SU-DHL-6 (cell line): ENCODE measurements around the gene PALS2.

Source experiments
- H2AFZ ChIP-seq: fragments of 200-600 bp; sonication (generic); 2 replicates; pipeline ENCODE4 v1.6.1; 2014; ENCODE audit warnings: low read depth, mild to moderate bottlenecking, moderate library complexity, mixed read lengths, antibody characterized with exemption, low read length; ENCODE audit not compliant: severe bottlenecking
- H3F3A ChIP-seq: fragments of 200-600 bp; shearing (Covaris generic); 2 replicates; pipeline ENCODE4 v1.6.0; 2016; ENCODE audit warnings: antibody characterized with exemption, mild to moderate bottlenecking; ENCODE audit not compliant: insufficient read depth
- H3K27ac ChIP-seq: fragments of 200-600 bp; sonication (generic); 2 replicates; pipeline ENCODE4 v1.5.1; 2016; ENCODE audit warnings: low read depth, mild to moderate bottlenecking, low read length, moderate library complexity, mixed read lengths
- H3K27me3 ChIP-seq: fragments of 200-600 bp; sonication (generic), shearing (Covaris generic); 2 replicates; pipeline ENCODE4 v1.6.0; 2014; ENCODE audit warnings: mild to moderate bottlenecking, low read length
- H3K36me3 ChIP-seq: fragments of 200-600 bp; sonication (generic); 2 replicates; pipeline ENCODE4 v1.6.1; 2014; ENCODE audit warnings: mild to moderate bottlenecking, low read length, mixed read lengths
- H3K4me2 ChIP-seq: fragments of 300-600, 200-600 bp; shearing (Covaris generic), sonication (generic); 2 replicates; pipeline ENCODE4 v1.6.0; 2014; ENCODE audit warnings: low read length, low read depth, mild to moderate bottlenecking; ENCODE audit not compliant: poor library complexity, severe bottlenecking
- H3K4me3 ChIP-seq: fragments of 200-600 bp; sonication (generic); 2 replicates; pipeline ENCODE4 v1.5.1; 2014; ENCODE audit warnings: antibody characterized with exemption, low read length, mild to moderate bottlenecking, mixed read lengths; ENCODE audit not compliant: insufficient read depth, poor library complexity, severe bottlenecking
- H3K79me2 ChIP-seq: fragments of 200-600 bp; sonication (generic); 2 replicates; pipeline ENCODE4 v1.6.1; 2014; ENCODE audit warnings: mild to moderate bottlenecking, low read length, moderate library complexity; ENCODE audit not compliant: insufficient read depth
- H3K9ac ChIP-seq: fragments of 200-600 bp; sonication (generic); 2 replicates; pipeline ENCODE4 v1.7.0; 2014; ENCODE audit warnings: mild to moderate bottlenecking, low read length
- H3K9me2 ChIP-seq: fragments of 200-600 bp; sonication (generic); replicated peaks from 2 replicates; pipeline ENCODE4 v1.6.1; 2014; ENCODE audit warnings: low read length; ENCODE audit not compliant: insufficient read depth
- H3K9me3 ChIP-seq: fragments of 200-600 bp; sonication (generic); 2 replicates; pipeline ENCODE4 v1.6.1; 2014; ENCODE audit warnings: low read length, mixed read lengths; ENCODE audit not compliant: insufficient read depth
- H4K20me1 ChIP-seq: fragments of 200-600 bp; sonication (generic); 2 replicates; pipeline ENCODE4 v1.6.1; 2014; ENCODE audit warnings: low read depth, mild to moderate bottlenecking, antibody characterized with exemption, low read length, moderate library complexity, mixed read lengths
- EZH2phosphoT487 ChIP-seq: fragments of 200-600 bp; sonication (generic), shearing (Covaris generic); conservative IDR thresholded peaks from 2 replicates; pipeline ENCODE4 v1.6.1; 2018; ENCODE audit warnings: mild to moderate bottlenecking, antibody characterized with exemption, low read length, moderate library complexity, mixed read lengths
- TF ChIP-seq, protein P1 (sequence below): fragments of 200-600 bp; sonication (generic); IDR thresholded peaks from one replicate; pipeline ENCODE4 v1.5.1; 2017; ENCODE audit warnings: antibody characterized with exemption, mild to moderate bottlenecking, low read length, moderate library complexity; ENCODE audit not compliant: insufficient read depth, poor library complexity, severe bottlenecking

PALS2 gene

DNA sequence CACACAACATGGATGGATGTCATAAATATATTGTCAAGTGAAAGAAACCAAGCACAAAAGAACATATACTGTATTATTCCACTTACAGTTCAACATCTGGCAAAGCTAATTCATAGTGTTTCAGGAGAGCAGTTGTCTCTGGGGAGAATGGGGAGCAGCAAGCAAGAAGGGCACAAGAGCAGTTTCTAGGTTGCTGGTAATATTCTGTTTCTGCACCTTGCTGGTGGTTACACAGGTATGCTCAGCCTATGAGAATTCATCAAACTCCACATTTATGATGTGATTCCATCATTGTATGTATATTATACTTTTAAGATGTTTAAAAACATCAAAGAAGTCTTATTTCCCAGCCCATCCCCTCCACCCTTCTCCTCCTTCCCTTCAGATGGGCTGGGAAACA lies 18.1 kb upstream of the PALS2 start:
- Histone ChIP-seq H3K27ac (no peak overlapping the region), H3K79me2 (no peaks in the 10 kb centered on the region), H3K9me2 (no peaks in the 10 kb centered on the region), H2AFZ (no peak overlapping the region), H3K27me3 (no peaks in the 10 kb centered on the region), H3K9ac (no peak overlapping the region), H4K20me1 (no peaks in the 10 kb centered on the region), H3K36me3 (no peaks in the 10 kb centered on the region), H3F3A (no peaks in the 10 kb centered on the region), H3K9me3 (no peaks in the 10 kb centered on the region), H3K4me2 (no peak overlapping the region), H3K4me3 (no peak overlapping the region)
- TF ChIP-seq EZH2phosphoT487, result no peak
- TF ChIP-seq, protein P1, sequence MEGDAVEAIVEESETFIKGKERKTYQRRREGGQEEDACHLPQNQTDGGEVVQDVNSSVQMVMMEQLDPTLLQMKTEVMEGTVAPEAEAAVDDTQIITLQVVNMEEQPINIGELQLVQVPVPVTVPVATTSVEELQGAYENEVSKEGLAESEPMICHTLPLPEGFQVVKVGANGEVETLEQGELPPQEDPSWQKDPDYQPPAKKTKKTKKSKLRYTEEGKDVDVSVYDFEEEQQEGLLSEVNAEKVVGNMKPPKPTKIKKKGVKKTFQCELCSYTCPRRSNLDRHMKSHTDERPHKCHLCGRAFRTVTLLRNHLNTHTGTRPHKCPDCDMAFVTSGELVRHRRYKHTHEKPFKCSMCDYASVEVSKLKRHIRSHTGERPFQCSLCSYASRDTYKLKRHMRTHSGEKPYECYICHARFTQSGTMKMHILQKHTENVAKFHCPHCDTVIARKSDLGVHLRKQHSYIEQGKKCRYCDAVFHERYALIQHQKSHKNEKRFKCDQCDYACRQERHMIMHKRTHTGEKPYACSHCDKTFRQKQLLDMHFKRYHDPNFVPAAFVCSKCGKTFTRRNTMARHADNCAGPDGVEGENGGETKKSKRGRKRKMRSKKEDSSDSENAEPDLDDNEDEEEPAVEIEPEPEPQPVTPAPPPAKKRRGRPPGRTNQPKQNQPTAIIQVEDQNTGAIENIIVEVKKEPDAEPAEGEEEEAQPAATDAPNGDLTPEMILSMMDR, result no peak

- H3K27ac ChIP-seq, result no peak overlapping the region
- no peaks in the 10 kb centered on the region for H3K36me3 ChIP-seq
- TF ChIP-seq EZH2phosphoT487, result no peak
- TF ChIP-seq, protein P1, result no peak
- no peaks in the 10 kb centered on the region for H3K27me3 ChIP-seq
- no peak overlapping the region for H3K4me2 ChIP-seq
- H2AFZ ChIP-seq, result no peak overlapping the region
- no peak overlapping the region for H3K4me3 ChIP-seq
- H3K9me2 ChIP-seq, result no peaks in the 10 kb centered on the region
- no peaks in the 10 kb centered on the region for H3K9me3 ChIP-seq
- H3F3A ChIP-seq, result no peaks in the 10 kb centered on the region
- H4K20me1 ChIP-seq, result no peaks in the 10 kb centered on the region
- H3K79me2 ChIP-seq, result no peaks in the 10 kb centered on the region
- H3K9ac ChIP-seq, result no peak overlapping the region
Observed at GRCh38 chr7:24555719-24556118, 17.5 kb upstream of the PALS2 start.

DNA sequence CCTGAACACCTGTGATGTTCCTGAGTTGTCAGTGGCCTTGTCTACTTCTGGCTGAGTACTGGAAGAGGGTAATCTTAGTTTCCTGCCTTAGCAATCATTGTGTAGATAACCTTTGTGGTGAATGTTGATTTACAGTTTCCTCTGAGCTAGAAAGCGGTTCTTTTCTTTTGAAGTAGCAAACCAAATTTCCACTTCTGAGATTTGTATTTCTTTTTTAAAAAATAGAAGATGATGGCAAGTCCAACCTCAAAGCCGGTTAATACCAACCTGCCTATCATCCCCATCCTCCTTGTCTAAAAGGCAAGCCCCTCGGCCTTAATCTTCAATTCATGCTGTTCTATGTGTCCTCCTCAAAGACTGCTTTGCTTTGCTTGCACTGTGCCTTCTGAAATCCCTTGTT lies 12.5 kb upstream of the PALS2 start:
- no peak overlapping the region for H2AFZ ChIP-seq

More for the DNA sequence above, 12.5 kb upstream of the PALS2 start:
- no peaks in the 10 kb centered on the region for H3K79me2 ChIP-seq
- H4K20me1 ChIP-seq, result no peaks in the 10 kb centered on the region
- no peak overlapping the region for H3K9ac ChIP-seq
- H3K4me3 ChIP-seq, result no peak overlapping the region
- no peaks in the 10 kb centered on the region for H3K27me3 ChIP-seq
- TF ChIP-seq EZH2phosphoT487, result no peak
- TF ChIP-seq, protein P1, result no peak
- H3K9me3 ChIP-seq, result no peaks in the 10 kb centered on the region
- no peak overlapping the region for H3K4me2 ChIP-seq
- no peaks in the 10 kb centered on the region for H3K36me3 ChIP-seq
- no peak overlapping the region for H3K27ac ChIP-seq
- H3K9me2 ChIP-seq, result no peaks in the 10 kb centered on the region
- H3F3A ChIP-seq, result no peaks in the 10 kb centered on the region
